ENCODE measurements around the gene TMEM19.

- TF ChIP-seq CTCF (conservative IDR thresholded peaks at IDR 0.05; ENCODE audit: low read depth, low read length) (no peak), EZH2phosphoT487 (IDR thresholded peaks at IDR 0.05; ENCODE audit: borderline replicate concordance, low read length) (no peak)
These were observed 30.4 kb upstream of the TMEM19 start for GRCh38 chr12:71655495-71655894.

Measured in PC-3 (cell line).